Measurements from ENCODE around the gene SMAD5. TPM values are rescaled to one million over a fixed set of nuclear protein-coding genes. Genes with fewer than 3 reads are reported as not detected.

SMAD5 gene
- total and polyA plus RNA-seq, 12 donors: 7.0 to 53.8 (median 38.7) TPM

- peaks cover 0 to 48% (median 26%) of the 10 kb centered on the region in 7 donors for H3K27me3 ChIP-seq
- H3K36me3 ChIP-seq: no peaks in the 10 kb centered on the region
- no peak overlapping the region for H3K4me3 ChIP-seq
- WGBS, 2 donors: 61 to 69% methylated on average over 4 of the region's 4 CpGs
- no peaks in the 10 kb centered on the region for H3K4me1 ChIP-seq
- intact Hi-C loops (cut with DNase I): no loop called here
- no peak for ATAC-seq
- peaks cover 0 to 27% (median 9%) of the 10 kb centered on the region in 11 donors for H3K9me3 ChIP-seq
- no peak for DNase-seq
- no peak overlapping the region for H3K27ac ChIP-seq
- TF ChIP-seq CTCF (IDR thresholded peaks at IDR 0.05): no peak
Measured at GRCh38 chr5:136222580-136223235, 90.1 kb downstream of the SMAD5 start.

GRCh38 chr5:136225796-136226195 lies 93.2 kb downstream of the SMAD5 start:
- H3K4me3 ChIP-seq: no peak overlapping the region
- no peak overlapping the region for H3K27ac ChIP-seq
- intact Hi-C loops (cut with DNase I): no loop called here
- WGBS, 2 donors: 48 to 53% methylated on average over 2 of the region's 2 CpGs
- peaks cover 0 to 12% (median 0%) of the 10 kb centered on the region in 11 donors for H3K9me3 ChIP-seq
- ATAC-seq (no peak), DNase-seq (no peak)
- no peaks in the 10 kb centered on the region for H3K4me1 ChIP-seq
- TF ChIP-seq CTCF (IDR thresholded peaks at IDR 0.05): no peak
- peaks cover 0 to 65% (median 45%) of the 10 kb centered on the region in 7 donors for H3K27me3 ChIP-seq
- H3K36me3 ChIP-seq: no peaks in the 10 kb centered on the region

GRCh38 chr5:136226401-136226800 lies 93.8 kb downstream of the SMAD5 start:
- DNase-seq (no peak), ATAC-seq (no peak)
- Histone ChIP-seq H3K4me3 (no peak overlapping the region), H3K36me3 (no peaks in the 10 kb centered on the region), H3K27me3 (peaks cover 0 to 69% (median 45%) of the 10 kb centered on the region in 7 donors), H3K4me1 (no peaks in the 10 kb centered on the region), H3K27ac (no peak overlapping the region), H3K9me3 (peaks cover 0 to 8% (median 0%) of the 10 kb centered on the region in 11 donors)
- no peak for TF ChIP-seq CTCF (IDR thresholded peaks at IDR 0.05)
- WGBS, 2 donors: 62 to 77% methylated on average over 2 of the region's 2 CpGs
- intact Hi-C loops (cut with DNase I): no loop called here

- WGBS, 2 donors: 37 to 41% methylated on average over 7 of the region's 7 CpGs
- ATAC-seq: no peak
- no peak overlapping the region for H3K27ac ChIP-seq
- TF ChIP-seq CTCF (IDR thresholded peaks at IDR 0.05): no peak
- no peak overlapping the region for H3K4me3 ChIP-seq
- intact Hi-C loops (cut with DNase I): no loop called here
- peaks cover 0 to 74% (median 45%) of the 10 kb centered on the region in 7 donors for H3K27me3 ChIP-seq
- no peaks in the 10 kb centered on the region for H3K9me3 ChIP-seq
- DNase-seq: no peak
- no peaks in the 10 kb centered on the region for H3K4me1 ChIP-seq
- no peaks in the 10 kb centered on the region for H3K36me3 ChIP-seq
Measured at GRCh38 chr5:136228136-136228757, 95.6 kb downstream of the SMAD5 start.
